Prostate gland (tissue), 2 donors: Measurements from ENCODE around the gene VMO1.

Experiments
- POLR2A ChIP-seq: fragments of 450-650 bp; IDR thresholded peaks from one replicate; pipeline ENCODE4 v1.6.1; 2016; ENCODE audit warnings: antibody characterized with exemption, mild to moderate bottlenecking
- TF ChIP-seq, protein P1 (sequence below), 4 experiments: fragments of 200-600 bp in 2 of 4; fragments of 450-650 bp in 2 of 4; sonication (generic) in 2 of 4; IDR thresholded peaks; 1 replicate in 3 of 4; 2 replicates in 1 of 4; pipeline ENCODE4 v1.5.1; 2016 to 2019; ENCODE audit warnings: antibody characterized with exemption in 4 of 4, mild to moderate bottlenecking in 2 of 4, moderate library complexity in 2 of 4

DNA sequence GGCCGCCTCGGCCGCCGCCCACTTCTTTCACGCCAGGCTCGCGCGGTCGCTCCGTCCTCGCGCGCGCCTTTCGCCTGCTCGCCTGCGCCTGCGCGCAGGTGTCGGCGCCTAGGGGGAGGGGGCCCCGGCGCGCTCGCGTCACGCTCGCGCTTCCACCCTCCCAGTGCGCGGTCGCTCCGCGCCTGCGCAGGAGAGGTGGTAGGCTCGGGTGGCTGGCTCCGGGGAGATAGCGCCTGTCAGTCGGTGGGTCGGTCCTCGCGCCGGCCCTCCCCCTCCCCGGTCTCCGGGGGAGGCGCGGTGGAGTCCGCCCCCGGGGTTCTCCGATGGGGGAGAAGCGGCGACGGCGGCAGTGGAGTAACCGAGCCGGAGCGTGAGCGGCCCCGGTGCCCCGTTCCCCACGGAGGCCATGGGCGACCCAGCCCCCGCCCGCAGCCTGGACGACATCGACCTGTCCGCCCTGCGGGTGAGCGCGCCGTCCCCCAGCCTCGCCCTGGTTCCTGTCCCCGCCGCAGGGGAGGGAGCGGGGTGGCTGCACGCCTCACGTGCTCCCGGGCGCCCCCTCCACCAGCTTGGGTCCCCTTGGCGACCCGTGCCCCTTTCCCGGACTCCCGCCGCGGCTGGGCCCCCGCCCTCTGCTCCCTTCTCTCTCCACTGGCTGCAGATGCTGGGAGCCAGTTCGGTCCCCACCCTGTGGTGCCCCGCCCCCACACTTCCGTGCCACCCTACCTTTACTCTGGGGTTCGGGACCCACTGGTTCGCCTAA lies 47.2 kb upstream of the VMO1 start, which contains the start of gene MINK1:
- TF ChIP-seq, protein P1, sequence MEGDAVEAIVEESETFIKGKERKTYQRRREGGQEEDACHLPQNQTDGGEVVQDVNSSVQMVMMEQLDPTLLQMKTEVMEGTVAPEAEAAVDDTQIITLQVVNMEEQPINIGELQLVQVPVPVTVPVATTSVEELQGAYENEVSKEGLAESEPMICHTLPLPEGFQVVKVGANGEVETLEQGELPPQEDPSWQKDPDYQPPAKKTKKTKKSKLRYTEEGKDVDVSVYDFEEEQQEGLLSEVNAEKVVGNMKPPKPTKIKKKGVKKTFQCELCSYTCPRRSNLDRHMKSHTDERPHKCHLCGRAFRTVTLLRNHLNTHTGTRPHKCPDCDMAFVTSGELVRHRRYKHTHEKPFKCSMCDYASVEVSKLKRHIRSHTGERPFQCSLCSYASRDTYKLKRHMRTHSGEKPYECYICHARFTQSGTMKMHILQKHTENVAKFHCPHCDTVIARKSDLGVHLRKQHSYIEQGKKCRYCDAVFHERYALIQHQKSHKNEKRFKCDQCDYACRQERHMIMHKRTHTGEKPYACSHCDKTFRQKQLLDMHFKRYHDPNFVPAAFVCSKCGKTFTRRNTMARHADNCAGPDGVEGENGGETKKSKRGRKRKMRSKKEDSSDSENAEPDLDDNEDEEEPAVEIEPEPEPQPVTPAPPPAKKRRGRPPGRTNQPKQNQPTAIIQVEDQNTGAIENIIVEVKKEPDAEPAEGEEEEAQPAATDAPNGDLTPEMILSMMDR (IDR thresholded peaks at IDR 0.05): peak in 1 of 4 experiments; percentile 8
- peak; percentile 97 for TF ChIP-seq POLR2A
